GM18858 (cell line): ENCODE data around the gene VBP1.
A peak's percentile ranks its signal among the peaks of the same experiment; 100 is the strongest.
"Not testable (repeated sequence)": the region's sequence is repeated elsewhere in the genome, so short reads cannot be mapped to it uniquely, and the experiment has no call there.

Experiments used
- ATAC-seq: cut with Tn5 transposase; IDR thresholded peaks from one replicate; pipeline ENCODE4 v1.9.1; 2021; ENCODE audit not compliant: unreplicated experiment

VBP1 gene

DNA sequence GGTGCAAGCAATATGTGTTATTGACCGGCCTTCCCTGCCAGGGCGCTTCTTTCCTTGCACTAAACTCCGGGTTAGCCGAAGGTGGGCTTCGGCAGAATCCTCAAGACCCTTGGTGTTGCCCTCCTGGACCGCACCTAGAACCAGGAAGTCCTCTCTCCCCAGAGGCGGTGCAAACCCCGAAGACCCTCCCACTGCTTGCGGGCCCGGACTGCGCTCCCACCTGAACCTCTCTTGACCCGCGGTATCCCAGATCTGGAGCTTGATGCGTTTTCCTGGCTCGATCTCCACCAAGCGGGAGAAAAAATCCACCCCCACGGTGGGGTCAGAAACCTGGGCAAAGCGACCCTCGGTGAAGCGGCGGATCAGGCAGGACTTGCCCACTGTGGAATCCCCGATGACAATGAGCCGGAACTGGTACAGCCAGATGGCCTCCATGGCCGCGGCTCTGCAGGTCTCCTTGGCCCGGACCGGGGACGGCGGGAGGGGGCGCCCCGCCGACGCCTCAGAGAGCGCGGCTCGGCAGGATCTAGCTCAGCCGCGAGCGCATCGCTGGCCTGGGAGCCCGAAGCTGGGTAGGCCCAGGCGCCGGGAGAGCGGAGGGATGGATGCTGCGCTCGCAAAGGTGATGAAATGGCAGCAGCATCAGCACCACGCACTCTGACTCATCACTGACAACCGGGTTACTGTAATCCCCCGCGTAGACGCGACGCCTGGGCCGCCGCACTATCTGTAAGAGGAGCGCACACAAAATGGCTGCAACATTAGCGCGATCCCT, 47.8 kb downstream of the VBP1 start, which contains the start of gene RAB39B:
TSS of gene RAB39B (minus strand) at position 638 of the 775 bp plus-strand sequence. CDS start at position 435, 203 bp downstream.
- peak; percentile 79 for ATAC-seq

DNA sequence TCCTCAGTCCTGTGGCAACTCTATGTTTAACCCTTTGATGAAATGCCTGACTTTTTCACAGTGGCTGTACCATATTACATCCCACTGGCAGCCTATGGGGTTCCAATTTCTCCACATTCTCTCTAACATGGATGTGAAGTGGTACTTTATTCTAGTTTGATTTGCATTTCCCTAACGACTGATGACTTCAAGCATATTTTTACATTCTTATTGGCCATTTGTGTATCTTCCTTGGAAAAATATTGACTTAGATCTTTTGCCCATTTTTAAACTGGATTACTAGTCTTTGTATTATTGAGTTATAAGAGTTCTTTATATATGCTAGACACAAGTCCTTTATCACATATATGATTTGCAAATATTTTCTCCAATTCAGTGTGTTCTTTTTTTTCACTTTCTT, 50.2 kb downstream of the VBP1 start:
- ATAC-seq, result no peak

DNA sequence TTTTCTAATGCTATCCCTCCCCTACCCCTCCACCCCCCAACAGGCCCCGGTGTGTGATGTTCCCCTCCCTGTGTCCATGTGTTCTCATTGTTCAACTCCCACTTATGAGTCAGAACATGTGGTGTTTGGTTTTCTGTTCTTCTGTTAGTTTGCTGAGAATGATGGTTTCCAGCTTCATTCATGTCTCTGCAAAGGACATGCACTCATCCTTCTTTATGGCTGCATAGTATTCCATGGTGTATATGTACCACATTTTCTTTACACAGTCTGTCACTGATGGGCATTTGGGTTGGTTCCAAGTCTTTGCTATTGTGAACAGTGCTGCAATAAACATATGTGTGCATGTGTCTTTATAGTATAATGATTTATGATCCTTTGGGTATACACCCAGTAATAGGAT, 51.7 kb downstream of the VBP1 start:
- not testable (repeated sequence) for ATAC-seq

DNA sequence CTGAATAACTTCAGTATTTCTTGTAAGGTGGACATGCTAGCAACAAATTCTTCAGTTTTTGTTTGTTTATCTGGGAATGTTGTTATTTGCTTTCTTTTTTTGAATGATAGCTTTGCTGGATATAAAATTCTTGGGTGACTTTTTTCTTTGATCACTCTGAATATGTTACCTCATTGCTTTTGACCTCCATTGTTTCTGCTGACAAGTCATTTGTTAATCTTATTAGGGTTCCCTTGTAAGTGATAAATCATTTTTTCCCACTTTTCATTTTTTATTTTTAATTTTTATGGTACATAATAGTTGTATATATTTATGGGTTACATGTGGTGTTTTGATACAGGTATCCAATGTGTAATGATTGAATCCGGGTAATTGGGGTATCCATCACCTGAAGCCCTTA, 54.7 kb downstream of the VBP1 start:
- no peak for ATAC-seq

DNA sequence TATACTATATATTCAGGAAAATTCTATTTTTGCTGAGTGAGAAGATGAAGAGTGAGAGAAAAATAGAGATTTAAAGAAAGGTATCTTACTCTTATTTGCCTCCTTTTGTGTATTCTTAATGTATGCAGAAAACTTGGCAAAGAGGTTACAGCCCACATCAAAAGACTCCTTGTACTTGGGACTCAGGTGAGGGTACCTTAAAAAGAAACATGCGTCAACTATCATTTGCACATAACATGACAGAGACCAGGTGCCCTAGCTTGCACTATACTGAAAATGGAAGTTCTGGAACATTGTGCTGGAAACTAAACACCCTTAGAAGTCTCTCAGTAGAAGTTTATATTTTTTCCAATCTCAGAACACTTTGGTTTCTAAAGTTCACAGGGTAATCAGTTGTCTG, 63.6 kb downstream of the VBP1 start:
- ATAC-seq, result no peak
